Lower leg skin (tissue), 4 donors: Measurements from ENCODE around the gene RPS14. TPM values are rescaled to one million over a fixed set of nuclear protein-coding genes. Genes with fewer than 3 reads are reported as not detected.
A peak's percentile ranks its signal among the peaks of the same experiment; 100 is the strongest.
"Not testable (repeated sequence)": the region's sequence is repeated elsewhere in the genome, so short reads cannot be mapped to it uniquely, and the experiment has no call there.

ENCODE experiments used
- DNase-seq, 2 donors: peaks; one replicate each; pipeline ENCODE4 v3.0.0-alpha.2; 2019; ENCODE audit warnings: low spot score in 2 of 2
- H3K4me3 ChIP-seq: fragments of 200-600 bp; sonication (generic); 2 replicates; pipeline ENCODE4 v1.5.1; 2017; ENCODE audit warnings: mild to moderate bottlenecking, low read depth; ENCODE audit not compliant: poor library complexity, severe bottlenecking
- CTCF ChIP-seq, 3 donors: fragments of 450-650 bp; IDR thresholded peaks; one replicate each; pipeline ENCODE4 v1.5.1; 2016; ENCODE audit warnings: antibody characterized with exemption in 3 of 3, mild to moderate bottlenecking in 3 of 3, moderate library complexity in 2 of 3
- POLR2A ChIP-seq, 2 donors: fragments of 450-650 bp; IDR thresholded peaks; one replicate each; pipeline ENCODE4 v1.6.1; 2016 to 2017; ENCODE audit warnings: antibody characterized with exemption in 2 of 2, mild to moderate bottlenecking in 1 of 2, moderate library complexity in 1 of 2
- WGBS, 2 donors: methylation state at CpG; one replicate each; pipeline ENCODE4 v1.1.5; 2018; 5-methylcytosine and 5-hydroxymethylcytosine counted together
- intact Hi-C: fragments of 100-400 bp; cut with DNase I; formaldehyde crosslinking; loops from one replicate; pipeline ENCODE4 v1.15.0; 2023; ENCODE audit warnings: low total_unique reads
- total RNA-seq, 4 donors: library from RNA; depleted of rRNA; stranded (reverse); fragments of >200 nt; gene quantifications; one replicate each; pipeline ENCODE4 v1.1.0, GENCODE V29; 2016

Gene RPS14
- total RNA-seq, 4 donors from 2014 or later, result 2,497 to 4,490 (median 3,854) TPM

GRCh38 chr5:150485693-150486401 lies 36.3 kb upstream of the RPS14 start:
- 0% methylated on average over 3 to 6 of the region's 90 CpGs for WGBS, 2 donors
- DNase-seq, result peak in 1 of 2 donors; percentile 94
- intact Hi-C loops, result no loop called here
- no peak for TF ChIP-seq POLR2A (IDR thresholded peaks at IDR 0.05)
- no peak for TF ChIP-seq CTCF (IDR thresholded peaks at IDR 0.05)
- peak overlapping the region; percentile 78 for H3K4me3 ChIP-seq

GRCh38 chr5:150484964-150485692 lies 35.6 kb upstream of the RPS14 start:
- no peak for DNase-seq
- no peak for TF ChIP-seq CTCF (IDR thresholded peaks at IDR 0.05)
- no peak for TF ChIP-seq POLR2A (IDR thresholded peaks at IDR 0.05)
- peak overlapping the region; percentile 78 for H3K4me3 ChIP-seq
- 15 to 21% methylated on average over 28 of the region's 28 CpGs for WGBS, 2 donors
- intact Hi-C loops, result no loop called here

- intact Hi-C loops, result no loop called here
- no peak overlapping the region for H3K4me3 ChIP-seq
- no peak for TF ChIP-seq CTCF (IDR thresholded peaks at IDR 0.05)
- no peak for TF ChIP-seq POLR2A (IDR thresholded peaks at IDR 0.05)
- DNase-seq, result no peak
- 67 to 71% methylated on average over 6 of the region's 6 CpGs for WGBS, 2 donors
Observed at GRCh38 chr5:150481972-150482406, 32.5 kb upstream of the RPS14 start.

GRCh38 chr5:150481708-150481965 lies 32.1 kb upstream of the RPS14 start:
- no peak overlapping the region for H3K4me3 ChIP-seq
- no peak for DNase-seq
- TF ChIP-seq CTCF (IDR thresholded peaks at IDR 0.05), result no peak
- TF ChIP-seq POLR2A (IDR thresholded peaks at IDR 0.05), result no peak
- intact Hi-C loops, result no loop called here
- WGBS, 2 donors, result 75 to 91% methylated on average over 6 of the region's 6 CpGs

GRCh38 chr5:150479416-150479815 lies 29.9 kb upstream of the RPS14 start:
- TF ChIP-seq CTCF (IDR thresholded peaks at IDR 0.05) (no peak), POLR2A (IDR thresholded peaks at IDR 0.05) (no peak)
- intact Hi-C loops, result no loop called here
- WGBS, 2 donors, result 74 to 79% methylated on average over 2 of the region's 2 CpGs
- no peak for DNase-seq
- no peak overlapping the region for H3K4me3 ChIP-seq

- H3K4me3 ChIP-seq, intact Hi-C loops, DNase-seq: not testable (repeated sequence)
- WGBS, 2 donors, result 80 to 82% methylated on average over 6 of the region's 6 CpGs
Observed at GRCh38 chr5:150476568-150476967, 27.0 kb upstream of the RPS14 start.
